Medulla oblongata (tissue), 1 donor: Measurements from ENCODE around the gene DHTKD1.

Source experiments
- DNase-seq: peaks from one replicate; pipeline ENCODE4 v3.0.0-alpha.2; 2015; ENCODE audit errors: extremely low spot score

Gene DHTKD1

GRCh38 chr10:12068449-12069269 lies at the start of gene DHTKD1:
Gene DHTKD1, plus strand, starts transcription at chr10:12068954. Its CDS starts 80 bp downstream, at chr10:12069034.
- DNase-seq, result peak; percentile 99

GRCh38 chr10:12019283-12019971 lies 49.3 kb upstream of the DHTKD1 start:
- no peak for DNase-seq

- DNase-seq, result no peak
These were observed 48.2 kb upstream of the DHTKD1 start for GRCh38 chr10:12020574-12020973.

GRCh38 chr10:12022580-12023257 lies 46.0 kb upstream of the DHTKD1 start:
- DNase-seq, result no peak

GRCh38 chr10:12025591-12025990 lies 43.2 kb upstream of the DHTKD1 start:
- DNase-seq, result no peak

GRCh38 chr10:12027539-12027938 lies 41.2 kb upstream of the DHTKD1 start:
- DNase-seq, result no peak

- no peak for DNase-seq
These were observed 37.4 kb upstream of the DHTKD1 start for GRCh38 chr10:12031404-12031803.

GRCh38 chr10:12036073-12036655 lies 32.6 kb upstream of the DHTKD1 start:
- no peak for DNase-seq

GRCh38 chr10:12041766-12042408 lies 26.9 kb upstream of the DHTKD1 start:
- peak; percentile 27 for DNase-seq

GRCh38 chr10:12042409-12042796 lies 26.4 kb upstream of the DHTKD1 start:
- DNase-seq, result peak; percentile 35

GRCh38 chr10:12042797-12043651 lies 25.7 kb upstream of the DHTKD1 start, which contains the start of gene UPF2:
Gene UPF2, minus strand, starts transcription at chr10:12042809. Its CDS starts 7,386 bp downstream, at chr10:12035423.
- peak; percentile 99 for DNase-seq

GRCh38 chr10:12045596-12045995 lies 23.2 kb upstream of the DHTKD1 start:
- DNase-seq, result no peak

- DNase-seq, result no peak
These were observed 20.2 kb upstream of the DHTKD1 start for GRCh38 chr10:12048547-12048946.

- DNase-seq, result no peak
These were observed 18.2 kb upstream of the DHTKD1 start for GRCh38 chr10:12050528-12050927.

- no peak for DNase-seq
These were observed 17.5 kb upstream of the DHTKD1 start for GRCh38 chr10:12051241-12051640.

GRCh38 chr10:12055732-12056131 lies 13.0 kb upstream of the DHTKD1 start:
- no peak for DNase-seq

- no peak for DNase-seq
These were observed 12.0 kb upstream of the DHTKD1 start for GRCh38 chr10:12056748-12057147.

GRCh38 chr10:12061124-12061523 lies 7.6 kb upstream of the DHTKD1 start:
- no peak for DNase-seq

- DNase-seq, result no peak
These were observed 5.8 kb upstream of the DHTKD1 start for GRCh38 chr10:12062754-12063482.

- DNase-seq, result no peak
These were observed 5.3 kb upstream of the DHTKD1 start for GRCh38 chr10:12063483-12063818.
